Fibroblast of the aortic adventitia (primary cell): Measurements from ENCODE around the gene DBNDD2. TPM values are rescaled to one million over a fixed set of nuclear protein-coding genes. Genes with fewer than 3 reads are reported as not detected.

Experiments used
- DNase-seq: peaks from one replicate; pipeline ENCODE4 v3.0.0-alpha.2; 2010; ENCODE audit warnings: low read depth
- H3K4me3 ChIP-seq: 2 replicates; pipeline ENCODE4 v1.5.1; 2011; ENCODE audit warnings: low read depth, mild to moderate bottlenecking, control low read depth, low read length, moderate library complexity
- CTCF ChIP-seq: IDR thresholded peaks from 2 replicates; pipeline ENCODE4 v1.5.1; 2011; ENCODE audit warnings: mild to moderate bottlenecking, low read length, control low read depth, inconsistent platforms; ENCODE audit not compliant: insufficient read depth
- total RNA-seq: library from RNA; depleted of rRNA; stranded (reverse); fragments of >200 nt; gene quantifications from 2 replicates; pipeline ENCODE4 v1.2.3, GENCODE V29; 2012; ENCODE audit warnings: low replicate concordance

DBNDD2 gene
- total RNA-seq, 1 donor, result 4.6 TPM

- no peak for DNase-seq
- TF ChIP-seq CTCF, result no peak
- H3K4me3 ChIP-seq, result no peak overlapping the region
These were observed 30.8 kb upstream of the DBNDD2 start for GRCh38 chr20:45377269-45377668.

GRCh38 chr20:45378191-45378590, 29.9 kb upstream of the DBNDD2 start, which contains the start of gene TP53TG5:
Gene TP53TG5 (minus strand): TSS chr20:45378325. CDS start chr20:45378236, 89 bp downstream.
- TF ChIP-seq CTCF, result no peak
- DNase-seq, result no peak
- no peak within 1 kb of the TSS for H3K4me3 ChIP-seq

- no peak for DNase-seq
- no peak for TF ChIP-seq CTCF
- H3K4me3 ChIP-seq, result no peak overlapping the region
These were observed 20.8 kb upstream of the DBNDD2 start for GRCh38 chr20:45387274-45387673.

GRCh38 chr20:45390931-45391330, 17.2 kb upstream of the DBNDD2 start:
- DNase-seq, result no peak
- H3K4me3 ChIP-seq, result no peak overlapping the region
- TF ChIP-seq CTCF, result no peak

- DNase-seq, result no peak
- no peak for TF ChIP-seq CTCF
These were observed 16.5 kb upstream of the DBNDD2 start for GRCh38 chr20:45391559-45391958.

GRCh38 chr20:45392733-45393132, 15.4 kb upstream of the DBNDD2 start:
- TF ChIP-seq CTCF, result no peak
- DNase-seq, result no peak
- no peak overlapping the region for H3K4me3 ChIP-seq

More at GRCh38 chr20:45391559-45391958, 16.5 kb upstream of the DBNDD2 start:
- H3K4me3 ChIP-seq, result no peak overlapping the region

GRCh38 chr20:45394221-45395113, 13.6 kb upstream of the DBNDD2 start:
- no peak for DNase-seq
- no peak for TF ChIP-seq CTCF
- H3K4me3 ChIP-seq, result no peak overlapping the region
